ENCODE measurements around the gene UBE2D3. TPM values are rescaled to one million over a fixed set of nuclear protein-coding genes. Genes with fewer than 3 reads are reported as not detected.
A peak's percentile ranks its signal among the peaks of the same experiment; 100 is the strongest.

The UBE2D3 gene
- total RNA-seq, 4 donors from 2014 or later, result 345 to 432 (median 402) TPM

DNA sequence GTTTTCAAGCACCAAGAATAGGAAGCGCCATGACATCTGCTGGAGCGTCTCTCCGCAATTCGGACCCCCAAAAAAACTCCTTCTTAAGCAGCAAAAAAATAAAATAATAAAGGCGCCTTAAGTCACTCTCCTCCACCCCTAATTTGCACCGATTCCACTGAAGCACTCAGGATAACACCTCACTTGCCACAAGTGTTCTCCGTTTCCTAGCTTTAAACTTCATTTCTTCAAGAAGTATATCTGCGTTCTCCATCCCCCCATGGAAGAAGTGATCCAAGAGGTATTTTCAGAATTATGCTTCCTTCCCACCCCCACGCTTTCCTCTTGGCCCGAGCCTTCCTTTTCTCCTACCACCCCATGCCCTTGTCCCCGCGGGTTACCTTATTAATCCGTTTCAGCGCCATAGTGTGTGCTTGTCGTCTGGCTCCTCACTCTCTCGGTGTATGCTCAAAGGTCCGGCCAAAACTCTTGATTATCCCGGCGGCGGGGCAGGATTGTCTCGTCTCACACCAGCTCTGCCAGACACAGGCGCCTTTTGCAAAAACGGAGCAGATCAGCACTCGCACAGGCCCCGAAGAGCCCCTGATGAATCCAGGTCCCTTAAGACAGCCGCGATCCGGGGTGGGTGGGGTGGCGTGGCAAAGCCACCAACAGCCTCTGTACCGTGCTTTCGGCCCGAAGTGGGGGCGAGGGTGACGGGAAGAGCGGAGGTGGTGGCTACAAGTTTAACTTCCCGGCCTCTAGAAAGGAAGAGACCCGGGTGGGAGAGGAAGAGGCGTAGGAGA is 1.1 kb downstream of the UBE2D3 start:
- WGBS, 2 donors (ENCODE audit: low coverage in 1 of 2), result 0 to 1% methylated on average over 15 to 16 of the region's 38 CpGs

DNA sequence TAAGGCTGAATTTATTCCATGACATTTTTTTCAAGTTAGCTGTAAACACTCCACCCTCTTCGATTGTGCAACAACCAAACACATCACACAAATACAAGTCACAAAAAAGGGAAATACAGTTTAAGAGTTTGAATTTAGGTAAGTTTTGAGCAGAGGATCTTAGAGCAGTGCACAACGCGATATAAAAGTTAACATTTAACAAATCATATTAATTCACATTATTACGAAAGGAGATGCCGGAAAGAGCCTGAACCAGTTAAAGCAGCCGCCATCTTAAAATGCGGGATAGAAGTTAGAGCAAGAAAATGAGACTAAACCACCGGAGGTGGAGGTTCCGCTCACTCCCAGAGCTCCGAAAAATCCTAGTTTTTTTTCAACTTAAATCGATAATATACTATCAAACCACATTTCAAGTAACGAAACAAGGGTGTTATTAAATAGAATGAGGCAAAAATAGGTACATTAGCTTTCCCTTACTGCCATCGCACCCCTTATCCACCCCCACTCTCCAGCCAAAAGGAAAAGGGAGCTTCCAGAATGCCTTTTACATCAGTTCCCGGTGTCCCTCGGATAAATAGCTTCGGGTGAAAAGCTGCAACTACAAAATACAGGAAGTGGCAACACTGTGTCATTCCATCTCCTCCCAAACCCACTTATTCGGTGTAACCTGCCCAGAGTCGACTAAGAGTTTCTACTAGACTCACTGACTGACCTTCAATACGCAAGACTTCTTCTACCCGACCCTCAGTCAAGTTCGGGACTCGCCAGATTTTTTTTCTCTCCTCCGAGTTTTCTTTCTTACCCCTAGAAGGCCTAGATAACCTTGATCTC is 1.9 kb downstream of the UBE2D3 start:
- WGBS, 2 donors (ENCODE audit: low coverage in 1 of 2), result 0 to 1% methylated on average over 20 to 23 of the region's 23 CpGs

More for the DNA sequence above, 1.1 kb downstream of the UBE2D3 start:
- no peaks in the 10 kb centered on the region for H3K9me3 ChIP-seq
- peak overlapping the region; percentile 81 to 83 for H3K4me3 ChIP-seq
- TF ChIP-seq POLR2AphosphoS5 (IDR thresholded peaks at IDR 0.05) (no peak), POLR2A (IDR thresholded peaks at IDR 0.05) (peak in 1 of 2 donors; percentile 2), EP300 (IDR thresholded peaks at IDR 0.05) (no peak)
- TF ChIP-seq, protein P1, sequence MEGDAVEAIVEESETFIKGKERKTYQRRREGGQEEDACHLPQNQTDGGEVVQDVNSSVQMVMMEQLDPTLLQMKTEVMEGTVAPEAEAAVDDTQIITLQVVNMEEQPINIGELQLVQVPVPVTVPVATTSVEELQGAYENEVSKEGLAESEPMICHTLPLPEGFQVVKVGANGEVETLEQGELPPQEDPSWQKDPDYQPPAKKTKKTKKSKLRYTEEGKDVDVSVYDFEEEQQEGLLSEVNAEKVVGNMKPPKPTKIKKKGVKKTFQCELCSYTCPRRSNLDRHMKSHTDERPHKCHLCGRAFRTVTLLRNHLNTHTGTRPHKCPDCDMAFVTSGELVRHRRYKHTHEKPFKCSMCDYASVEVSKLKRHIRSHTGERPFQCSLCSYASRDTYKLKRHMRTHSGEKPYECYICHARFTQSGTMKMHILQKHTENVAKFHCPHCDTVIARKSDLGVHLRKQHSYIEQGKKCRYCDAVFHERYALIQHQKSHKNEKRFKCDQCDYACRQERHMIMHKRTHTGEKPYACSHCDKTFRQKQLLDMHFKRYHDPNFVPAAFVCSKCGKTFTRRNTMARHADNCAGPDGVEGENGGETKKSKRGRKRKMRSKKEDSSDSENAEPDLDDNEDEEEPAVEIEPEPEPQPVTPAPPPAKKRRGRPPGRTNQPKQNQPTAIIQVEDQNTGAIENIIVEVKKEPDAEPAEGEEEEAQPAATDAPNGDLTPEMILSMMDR (IDR thresholded peaks at IDR 0.05), result peak in 1 of 4 experiments; percentile 1
- ATAC-seq, result no peak
- H3K27me3 ChIP-seq, result no peaks in the 10 kb centered on the region
- no peaks in the 10 kb centered on the region for H3K36me3 ChIP-seq
- H3K27ac ChIP-seq, result peak overlapping the region; percentile 99
- H3K4me1 ChIP-seq, result peaks cover 21 to 44% (median 27%) of the 10 kb centered on the region in 3 donors

DNA sequence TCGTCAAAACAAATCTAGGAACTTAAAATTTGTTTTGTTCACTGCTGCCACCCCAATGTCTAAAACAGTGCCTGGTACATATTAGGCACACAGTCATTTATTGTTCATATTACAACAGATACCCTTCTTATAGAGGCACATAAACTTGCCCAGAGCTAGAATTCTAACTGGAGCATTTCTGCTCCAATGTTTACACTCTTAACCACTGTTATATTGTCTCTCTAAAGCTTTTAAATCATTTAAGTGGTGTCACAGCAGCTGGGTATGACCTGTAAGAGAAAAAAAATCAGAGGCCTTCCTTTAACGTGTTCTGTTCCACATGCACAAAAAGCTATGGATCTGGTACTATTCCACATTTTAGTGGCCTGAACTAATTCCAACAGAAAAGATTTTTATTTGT is 3.0 kb downstream of the UBE2D3 start:
- H3K4me1 ChIP-seq, result peaks cover 28 to 63% (median 33%) of the 10 kb centered on the region in 3 donors
- 6 to 11% methylated on average over 2 of the region's 2 CpGs for WGBS, 2 donors (ENCODE audit: low coverage in 1 of 2)

More for the DNA sequence above, 1.9 kb downstream of the UBE2D3 start:
- ATAC-seq, result no peak
- Histone ChIP-seq H3K27me3 (no peaks in the 10 kb centered on the region), H3K4me1 (peaks cover 25 to 53% (median 32%) of the 10 kb centered on the region in 3 donors), H3K36me3 (no peaks in the 10 kb centered on the region), H3K9me3 (no peaks in the 10 kb centered on the region), H3K4me3 (peak overlapping the region; percentile 81 to 83), H3K27ac (peak overlapping the region; percentile 99)
- peak; percentile 62 for TF ChIP-seq POLR2AphosphoS5 (IDR thresholded peaks at IDR 0.05)
- TF ChIP-seq POLR2A (IDR thresholded peaks at IDR 0.05), result peak in 1 of 2 donors; percentile 13
- TF ChIP-seq EP300 (IDR thresholded peaks at IDR 0.05), result no peak
- TF ChIP-seq, protein P1 (IDR thresholded peaks at IDR 0.05), result peak in 1 of 4 experiments; percentile 3

DNA sequence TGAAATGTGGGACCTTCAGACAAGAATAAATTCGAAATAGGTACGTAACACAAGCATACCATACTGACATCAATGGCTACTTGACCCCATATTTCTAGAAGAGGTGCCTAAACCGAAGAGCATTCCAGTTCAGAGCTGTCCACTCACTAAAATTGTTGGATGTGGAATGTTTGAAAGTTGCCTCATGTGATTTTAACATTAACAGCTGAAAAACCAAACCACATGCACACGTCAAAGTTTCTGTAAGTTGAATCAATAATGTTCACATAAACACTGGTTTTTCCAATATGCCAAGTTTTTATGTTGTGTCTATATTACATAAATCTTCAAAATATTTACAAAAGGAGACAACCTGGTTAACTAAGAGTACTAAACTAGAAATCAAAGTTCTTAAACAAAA is 3.5 kb downstream of the UBE2D3 start:
- 29 to 37% methylated on average over 4 of the region's 4 CpGs for WGBS, 2 donors (ENCODE audit: low coverage in 1 of 2)

More for the DNA sequence above, 3.0 kb downstream of the UBE2D3 start:
- TF ChIP-seq, protein P1 (IDR thresholded peaks at IDR 0.05), result no peak
- TF ChIP-seq POLR2AphosphoS5 (IDR thresholded peaks at IDR 0.05), result no peak
- no peak for TF ChIP-seq EP300 (IDR thresholded peaks at IDR 0.05)
- TF ChIP-seq POLR2A (IDR thresholded peaks at IDR 0.05), result no peak
- H3K27ac ChIP-seq, result peak overlapping the region; percentile 99
- H3K4me3 ChIP-seq, result peak overlapping the region; percentile 81 to 83
- H3K36me3 ChIP-seq, result no peaks in the 10 kb centered on the region
- ATAC-seq, result no peak
- no peaks in the 10 kb centered on the region for H3K9me3 ChIP-seq
- H3K27me3 ChIP-seq, result no peaks in the 10 kb centered on the region

More for the DNA sequence above, 3.5 kb downstream of the UBE2D3 start:
- TF ChIP-seq POLR2AphosphoS5 (IDR thresholded peaks at IDR 0.05), result no peak
- TF ChIP-seq EP300 (IDR thresholded peaks at IDR 0.05), result no peak
- TF ChIP-seq POLR2A (IDR thresholded peaks at IDR 0.05), result no peak
- TF ChIP-seq, protein P1 (IDR thresholded peaks at IDR 0.05), result no peak
- Histone ChIP-seq H3K36me3 (no peaks in the 10 kb centered on the region), H3K4me1 (peaks cover 26 to 63% (median 30%) of the 10 kb centered on the region in 3 donors), H3K4me3 (peak overlapping the region; percentile 81 to 83), H3K9me3 (no peaks in the 10 kb centered on the region), H3K27me3 (no peaks in the 10 kb centered on the region), H3K27ac (peak overlapping the region; percentile 30 to 99 (median 99))
- no peak for ATAC-seq

Measured in gastroesophageal sphincter (tissue), 4 donors.